Retinal pigment epithelial cell (primary cell): ENCODE measurements around the gene CTU1.

Experiments used
- DNase-seq: peaks from one replicate; pipeline ENCODE4 v3.0.0-alpha.2; 2010; ENCODE audit warnings: low read depth
- H3K4me3 ChIP-seq: 2 replicates; pipeline ENCODE4 v1.5.1; 2011; ENCODE audit warnings: mild to moderate bottlenecking, low read length, control low read depth, moderate library complexity
- CTCF ChIP-seq: conservative IDR thresholded peaks from 2 replicates; pipeline ENCODE4 v1.5.1; 2011; ENCODE audit warnings: low read depth, low read length, control low read depth, inconsistent platforms

Gene CTU1

GRCh38 chr19:51108066-51108804, at the start of gene CTU1:
Gene CTU1, minus strand, starts transcription at chr19:51108409. Its CDS starts 3,840 bp downstream, at chr19:51104569.
- TF ChIP-seq CTCF: no peak
- peak within 1 kb of the TSS; percentile 89 for H3K4me3 ChIP-seq
- DNase-seq: peak; percentile 97

- peak; percentile 21 for DNase-seq
- no peak for TF ChIP-seq CTCF
Observed at GRCh38 chr19:51157265-51157664, 49.1 kb upstream of the CTU1 start.

GRCh38 chr19:51156710-51157109, 48.5 kb upstream of the CTU1 start:
- no peak overlapping the region for H3K4me3 ChIP-seq
- TF ChIP-seq CTCF: no peak
- DNase-seq: no peak

More at GRCh38 chr19:51157265-51157664, 49.1 kb upstream of the CTU1 start:
- H3K4me3 ChIP-seq: no peak overlapping the region

- TF ChIP-seq CTCF: no peak
- no peak overlapping the region for H3K4me3 ChIP-seq
- DNase-seq: no peak
Observed at GRCh38 chr19:51150627-51151026, 42.4 kb upstream of the CTU1 start.

GRCh38 chr19:51148580-51148979, 40.4 kb upstream of the CTU1 start:
- DNase-seq: no peak
- no peak for TF ChIP-seq CTCF
- H3K4me3 ChIP-seq: no peak overlapping the region

- no peak for DNase-seq
- TF ChIP-seq CTCF: no peak
- H3K4me3 ChIP-seq: no peak overlapping the region
Observed at GRCh38 chr19:51147663-51148062, 39.5 kb upstream of the CTU1 start.

- H3K4me3 ChIP-seq: no peak overlapping the region
- no peak for DNase-seq
- no peak for TF ChIP-seq CTCF
Observed at GRCh38 chr19:51146751-51147150, 38.5 kb upstream of the CTU1 start.
